Cardiac fibroblast (primary cell): ENCODE results near the gene SMCR8.

Experiments
- DNase-seq, 2 donors: peaks; one replicate each; pipeline versions ENCODE4 v3.0.0 to v3.0.0-alpha.2; 2010; ENCODE audit warnings: low read depth in 2 of 2
- H3K4me3 ChIP-seq, 2 donors: replicated peaks in 1 of 2; 1 replicate in 1 of 2; 2 replicates in 1 of 2; pipeline ENCODE4 v1.5.1; 2011; ENCODE audit warnings: low read depth in 2 of 2, low read length in 2 of 2, mild to moderate bottlenecking in 2 of 2, moderate library complexity in 1 of 2
- TF ChIP-seq, protein P1 (sequence below): IDR thresholded peaks from one replicate; pipeline ENCODE4 v1.5.1; 2011; ENCODE audit warnings: low read depth, mild to moderate bottlenecking, low read length, inconsistent platforms

The SMCR8 gene

DNA sequence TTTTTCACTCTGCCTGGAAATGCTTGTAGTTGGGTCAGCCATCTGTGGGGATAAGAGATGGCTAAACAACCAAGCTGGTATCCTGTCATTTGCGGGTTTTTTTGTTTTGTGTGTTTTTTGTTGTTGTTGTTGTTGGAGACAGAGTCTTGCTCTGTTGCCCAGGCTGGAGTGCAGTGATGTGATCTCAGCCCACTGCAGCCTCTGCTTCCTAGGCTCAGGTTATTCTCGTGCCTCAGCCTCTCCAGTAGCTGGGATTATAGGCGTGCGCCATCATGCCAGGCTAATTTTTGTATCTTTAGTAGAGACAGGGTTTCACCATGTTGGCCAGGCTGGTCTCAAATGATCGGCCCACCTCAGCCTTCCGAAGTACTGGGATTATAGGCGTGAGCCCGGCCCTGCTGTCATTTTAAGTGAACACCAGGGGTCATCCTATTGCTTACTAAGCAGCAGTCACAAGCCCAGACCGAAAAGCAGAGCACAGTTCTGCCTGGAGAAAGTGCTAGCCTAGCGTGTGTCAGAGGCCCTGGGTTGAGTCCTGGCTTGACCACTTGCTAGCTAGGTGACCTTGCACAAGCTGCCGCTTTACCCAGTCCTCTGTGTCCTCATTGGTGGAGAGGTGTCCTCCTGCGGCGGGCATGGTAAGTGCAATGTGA lies 4.6 kb downstream of the SMCR8 start:
- TF ChIP-seq, protein P1, sequence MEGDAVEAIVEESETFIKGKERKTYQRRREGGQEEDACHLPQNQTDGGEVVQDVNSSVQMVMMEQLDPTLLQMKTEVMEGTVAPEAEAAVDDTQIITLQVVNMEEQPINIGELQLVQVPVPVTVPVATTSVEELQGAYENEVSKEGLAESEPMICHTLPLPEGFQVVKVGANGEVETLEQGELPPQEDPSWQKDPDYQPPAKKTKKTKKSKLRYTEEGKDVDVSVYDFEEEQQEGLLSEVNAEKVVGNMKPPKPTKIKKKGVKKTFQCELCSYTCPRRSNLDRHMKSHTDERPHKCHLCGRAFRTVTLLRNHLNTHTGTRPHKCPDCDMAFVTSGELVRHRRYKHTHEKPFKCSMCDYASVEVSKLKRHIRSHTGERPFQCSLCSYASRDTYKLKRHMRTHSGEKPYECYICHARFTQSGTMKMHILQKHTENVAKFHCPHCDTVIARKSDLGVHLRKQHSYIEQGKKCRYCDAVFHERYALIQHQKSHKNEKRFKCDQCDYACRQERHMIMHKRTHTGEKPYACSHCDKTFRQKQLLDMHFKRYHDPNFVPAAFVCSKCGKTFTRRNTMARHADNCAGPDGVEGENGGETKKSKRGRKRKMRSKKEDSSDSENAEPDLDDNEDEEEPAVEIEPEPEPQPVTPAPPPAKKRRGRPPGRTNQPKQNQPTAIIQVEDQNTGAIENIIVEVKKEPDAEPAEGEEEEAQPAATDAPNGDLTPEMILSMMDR = peak; percentile 48
- H3K4me3 ChIP-seq = no peak overlapping the region
- peak; percentile 72 to 84 for DNase-seq

DNA sequence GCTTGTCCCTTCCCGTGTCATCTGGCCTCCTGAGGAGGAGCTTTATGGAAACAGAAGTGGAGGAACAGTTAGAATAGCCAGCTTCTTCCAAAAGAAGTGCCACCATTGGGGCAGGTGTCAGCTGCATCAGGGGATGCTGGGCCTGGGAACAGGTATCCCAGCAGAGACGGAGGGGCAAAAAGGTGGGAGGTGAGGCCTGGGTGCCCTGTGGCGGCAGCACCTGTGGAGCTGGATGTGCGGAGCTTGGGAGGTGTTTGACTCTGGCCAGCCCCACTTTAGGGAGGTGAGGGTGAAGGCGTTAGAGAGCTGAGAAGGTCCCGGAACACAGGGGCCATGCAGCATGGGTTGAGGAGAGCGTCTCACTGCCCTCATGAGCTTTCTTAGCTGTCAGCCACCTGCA lies 5.2 kb downstream of the SMCR8 start:
- TF ChIP-seq, protein P1 = no peak
- no peak for DNase-seq
- H3K4me3 ChIP-seq = no peak overlapping the region

DNA sequence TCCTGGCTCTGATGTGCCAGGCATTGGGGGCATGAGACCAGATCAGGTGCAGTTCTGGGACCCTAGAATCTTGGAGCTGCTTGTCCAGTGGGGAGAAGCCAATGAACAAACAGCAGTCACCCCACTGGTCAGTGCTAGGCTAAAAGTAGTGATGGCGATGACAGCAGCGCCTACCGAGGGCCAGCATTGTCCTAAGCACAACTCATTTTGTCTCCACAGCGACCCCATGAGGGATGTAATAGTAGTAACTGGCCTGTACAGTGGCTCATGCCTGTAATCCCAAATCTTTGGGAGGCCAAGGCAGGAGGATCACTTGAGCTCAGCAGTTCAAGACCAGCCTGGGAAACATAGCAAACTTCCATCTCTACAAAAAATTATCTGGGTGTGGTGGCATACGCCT lies 6.2 kb downstream of the SMCR8 start:
- no peak overlapping the region for H3K4me3 ChIP-seq
- TF ChIP-seq, protein P1 = peak; percentile 28
- peak in 1 of 2 donors; percentile 50 for DNase-seq

DNA sequence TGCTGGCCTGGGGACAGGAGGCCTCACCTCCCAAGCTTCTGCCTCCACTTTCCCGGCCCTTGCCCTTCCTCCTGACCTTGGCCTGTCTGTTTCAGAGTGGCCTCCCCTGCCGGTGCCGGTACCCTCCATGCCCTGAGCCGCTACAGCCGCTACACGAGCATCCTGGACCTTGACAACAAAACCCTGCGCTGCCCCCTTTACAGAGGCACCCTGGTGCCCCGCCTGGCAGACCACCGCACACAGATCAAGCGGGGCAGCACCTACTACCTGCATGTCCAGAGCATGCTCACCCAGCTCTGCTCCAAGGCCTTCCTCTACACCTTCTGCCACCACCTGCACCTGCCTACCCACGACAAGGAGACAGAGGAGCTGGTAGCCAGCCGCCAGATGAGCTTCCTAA lies 7.4 kb downstream of the SMCR8 start:
- DNase-seq = no peak
- H3K4me3 ChIP-seq = no peak overlapping the region
- TF ChIP-seq, protein P1 = no peak

DNA sequence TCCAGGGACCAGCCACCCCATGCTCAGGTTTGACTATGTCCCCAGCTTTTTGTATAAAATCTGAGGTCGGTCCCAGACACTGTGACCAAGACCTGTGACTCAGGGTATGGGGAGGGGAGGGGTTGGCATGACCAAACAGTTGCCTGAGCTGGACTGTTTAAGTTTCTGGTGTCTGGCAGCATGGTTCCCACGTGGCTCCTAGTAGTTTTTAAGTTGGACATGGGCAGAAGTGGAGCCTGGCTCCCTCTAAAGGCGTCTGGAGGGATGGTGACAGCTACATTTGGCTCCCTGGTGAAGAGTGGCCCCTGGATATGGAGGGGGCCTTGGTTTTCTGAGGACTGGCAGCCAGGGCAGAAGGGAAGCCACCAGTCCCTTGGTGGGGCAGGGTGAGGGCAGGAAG lies 7.9 kb downstream of the SMCR8 start:
- TF ChIP-seq, protein P1 = peak; percentile 18
- no peak overlapping the region for H3K4me3 ChIP-seq
- peak in 1 of 2 donors; percentile 26 for DNase-seq

DNA sequence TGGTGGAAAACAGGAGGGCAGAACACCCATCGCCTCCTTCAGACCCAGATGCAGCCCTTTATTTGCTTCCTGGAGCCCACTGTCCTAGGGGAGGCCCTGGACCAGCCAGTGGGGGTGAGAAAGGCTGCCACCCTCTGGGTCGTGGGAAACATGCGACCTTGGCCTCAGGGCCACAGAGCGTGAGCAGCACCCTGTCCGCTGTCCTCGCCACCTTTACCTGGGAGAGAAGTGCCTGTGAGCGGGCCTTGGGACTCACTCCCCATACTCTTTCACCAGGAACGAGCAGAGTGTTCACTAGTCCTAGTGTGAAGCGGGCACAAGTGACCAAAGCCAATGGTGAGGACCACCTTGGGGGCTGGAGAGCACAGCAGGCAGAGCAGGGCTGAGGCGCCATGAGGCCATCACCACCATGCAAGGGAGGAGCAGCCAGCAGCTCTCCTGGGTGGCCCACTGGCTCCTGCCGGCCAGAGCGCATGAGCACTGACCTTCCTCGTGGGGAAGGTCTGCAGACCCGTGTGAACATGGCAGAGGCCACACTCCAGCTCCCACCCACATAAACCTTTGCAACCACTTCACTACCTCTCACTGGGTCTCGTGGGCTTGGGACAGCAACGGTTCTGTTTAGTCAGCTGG lies 8.5 kb downstream of the SMCR8 start:
- no peak overlapping the region for H3K4me3 ChIP-seq
- TF ChIP-seq, protein P1 = no peak
- DNase-seq = no peak
